ENCODE data around the gene SCD.
A peak's percentile ranks its signal among the peaks of the same experiment; 100 is the strongest.

Gene SCD

GRCh38 chr10:100353770-100354485 lies 6.9 kb downstream of the SCD start:
- no peak for TF ChIP-seq RARB (CRISPR knock-in tag; IDR thresholded peaks at IDR 0.05)
- no peak for TF ChIP-seq BACH2 (CRISPR knock-in tag; IDR thresholded peaks at IDR 0.05; ENCODE audit: borderline replicate concordance)
- TF ChIP-seq TSHZ2 (CRISPR knock-in tag; IDR thresholded peaks at IDR 0.05), result no peak
- TF ChIP-seq ARNTL (CRISPR knock-in tag; IDR thresholded peaks at IDR 0.05; ENCODE audit: borderline replicate concordance, low read depth), result no peak
- TF ChIP-seq POU6F1 (CRISPR knock-in tag; IDR thresholded peaks at IDR 0.05; ENCODE audit: borderline replicate concordance, low read depth), result no peak
- TF ChIP-seq ZFP30 (CRISPR knock-in tag; IDR thresholded peaks at IDR 0.05), result no peak
- no peak for TF ChIP-seq ISL1 (CRISPR knock-in tag; IDR thresholded peaks at IDR 0.05)
- no peak for TF ChIP-seq OSR1 (CRISPR knock-in tag; IDR thresholded peaks at IDR 0.05)
- TF ChIP-seq PPARA (CRISPR knock-in tag; IDR thresholded peaks at IDR 0.05; ENCODE audit: borderline replicate concordance), result no peak
- TF ChIP-seq ZFP3 (CRISPR knock-in tag; IDR thresholded peaks at IDR 0.05), result no peak
- no peak for TF ChIP-seq SNAI2 (CRISPR knock-in tag; IDR thresholded peaks at IDR 0.05)
- ATAC-seq, result no peak

GRCh38 chr10:100355086-100355485 lies 8.1 kb downstream of the SCD start:
- TF ChIP-seq ZFP3 (CRISPR knock-in tag; IDR thresholded peaks at IDR 0.05) (no peak), ISL1 (CRISPR knock-in tag; IDR thresholded peaks at IDR 0.05) (no peak), TOX (CRISPR knock-in tag; IDR thresholded peaks at IDR 0.05; ENCODE audit: borderline replicate concordance) (no peak), ZNF70 (CRISPR knock-in tag; IDR thresholded peaks at IDR 0.05) (no peak), ZNF8 (CRISPR knock-in tag; IDR thresholded peaks at IDR 0.05) (no peak), RARB (CRISPR knock-in tag; IDR thresholded peaks at IDR 0.05) (no peak), TCF4 (CRISPR knock-in tag; IDR thresholded peaks at IDR 0.05; ENCODE audit: borderline replicate concordance) (no peak), ZFP30 (CRISPR knock-in tag; IDR thresholded peaks at IDR 0.05) (no peak), SNAI2 (CRISPR knock-in tag; IDR thresholded peaks at IDR 0.05) (no peak)
- no peak for ATAC-seq

- no peak for ATAC-seq
- TF ChIP-seq CSDC2 (CRISPR knock-in tag; IDR thresholded peaks at IDR 0.05) (no peak), TCF4 (CRISPR knock-in tag; IDR thresholded peaks at IDR 0.05; ENCODE audit: borderline replicate concordance) (peak; percentile 18; the same call in 1 of the 2 replicates)
Measured at GRCh38 chr10:100356067-100357017, 9.3 kb downstream of the SCD start.

- TF ChIP-seq PATZ1 (CRISPR knock-in tag; IDR thresholded peaks at IDR 0.05; ENCODE audit: borderline replicate concordance), result no peak
- no peak for TF ChIP-seq CREB5 (CRISPR knock-in tag; IDR thresholded peaks at IDR 0.05; ENCODE audit: low read depth)
- TF ChIP-seq PPARA (CRISPR knock-in tag; IDR thresholded peaks at IDR 0.05; ENCODE audit: borderline replicate concordance), result no peak
- TF ChIP-seq GLIS3 (CRISPR knock-in tag; IDR thresholded peaks at IDR 0.05), result no peak
Measured at GRCh38 chr10:100357059-100357858, 10.2 kb downstream of the SCD start.

More at GRCh38 chr10:100357059-100357858, 10.2 kb downstream of the SCD start:
- ATAC-seq, result no peak

All from SK-N-SH treated with all-trans-retinoic acid at 6 μM for 48 hours (cell line).